H1 (cell line): ENCODE measurements around the gene PHTF1. TPM values are rescaled to one million over a fixed set of nuclear protein-coding genes. Genes with fewer than 3 reads are reported as not detected.
"Not testable (repeated sequence)": the region's sequence is repeated elsewhere in the genome, so short reads cannot be mapped to it uniquely, and the experiment has no call there.

Source experiments
- CTCF ChIA-PET: fragments of 300-600 bp; sonication (Branson Sonifier 250); formaldehyde crosslinking; loops from one replicate; lab custom pipeline; 2021; ENCODE audit not compliant: partially characterized antibody; lab: Charles Lee
- POLR2A ChIA-PET: fragments of 300-600 bp; sonication (Branson Sonifier 250); formaldehyde crosslinking; loops from one replicate; lab custom pipeline; 2021; ENCODE audit warnings: inconsistent platforms; ENCODE audit not compliant: partially characterized antibody; lab: Charles Lee
- DNase-seq, 2 experiments: peaks; one replicate each; pipeline versions ENCODE4 v3.0.0 to v3.0.0-alpha.2; 2010 to 2022; ENCODE audit warnings: low spot score in 2 of 2, low read depth in 1 of 2, mixed read lengths in 1 of 2
- FAIRE-seq: peaks from 2 replicates; lab custom pipeline; 2011; peaks lifted over from hg19 to GRCh38; lab: Jason Lieb, UNC
- H2AFZ ChIP-seq: 2 replicates; pipeline ENCODE4 v1.8.1; 2012; ENCODE audit warnings: low read length, inconsistent platforms
- H2AK5ac ChIP-seq: 2 replicates; pipeline ENCODE4 v1.6.1; 2013; ENCODE audit warnings: low read depth, low read length
- H2BK120ac ChIP-seq: replicated peaks from 2 replicates; pipeline ENCODE3; 2013; ENCODE audit warnings: low read depth, low read length, inconsistent platforms
- H2BK12ac ChIP-seq: 2 replicates; pipeline ENCODE4 v1.6.1; 2013; ENCODE audit warnings: low read depth, low read length
- H2BK15ac ChIP-seq: 2 replicates; pipeline ENCODE4 v1.6.1; 2013; ENCODE audit warnings: low read length
- H2BK20ac ChIP-seq: 2 replicates; pipeline ENCODE4 v1.6.1; 2013; ENCODE audit warnings: low read length
- H2BK5ac ChIP-seq: 2 replicates; pipeline ENCODE4 v1.6.1; 2013; ENCODE audit warnings: low read depth, low read length
- H3K14ac ChIP-seq: 2 replicates; pipeline ENCODE4 v1.6.1; 2013; ENCODE audit warnings: inconsistent platforms; ENCODE audit not compliant: insufficient read length
- H3K18ac ChIP-seq: 2 replicates; pipeline ENCODE4 v1.6.1; 2013; ENCODE audit warnings: low read length; ENCODE audit errors: extremely low read depth
- H3K23ac ChIP-seq: 2 replicates; pipeline ENCODE4 v1.6.1; 2013; ENCODE audit warnings: inconsistent platforms; ENCODE audit not compliant: insufficient read length
- H3K23me2 ChIP-seq: 2 replicates; pipeline ENCODE4 v1.6.1; 2013; ENCODE audit warnings: low read depth, low read length
- H3K27ac ChIP-seq: 2 replicates; pipeline ENCODE4 v1.6.1; 2011; ENCODE audit warnings: low read depth, low read length, inconsistent platforms
- H3K27me3 ChIP-seq, 4 experiments: replicated peaks in 1 of 4; 1 replicate in 1 of 4; 2 replicates in 3 of 4; pipeline versions ENCODE4 v1.6.1 to v1.8.1; 2011 to 2013; ENCODE audit warnings: low read length in 3 of 4, mild to moderate bottlenecking in 3 of 4, inconsistent platforms in 2 of 4, mixed read lengths in 2 of 4, moderate library complexity in 1 of 4; ENCODE audit not compliant: control insufficient read depth in 3 of 4, insufficient read depth in 3 of 4; ENCODE audit errors: extremely low read depth in 1 of 4
- H3K36me3 ChIP-seq, 4 experiments: 2 replicates each; pipeline versions ENCODE4 v1.6.1 to v1.8.1; 2011 to 2013; ENCODE audit warnings: mild to moderate bottlenecking in 4 of 4, low read length in 3 of 4, moderate library complexity in 2 of 4, control low read depth in 1 of 4, inconsistent platforms in 1 of 4; ENCODE audit not compliant: insufficient read depth in 4 of 4, control insufficient read depth in 2 of 4
- H3K4ac ChIP-seq: replicated peaks from 2 replicates; pipeline ENCODE3; 2013; ENCODE audit warnings: low read length, low read depth, mixed read lengths, inconsistent platforms; ENCODE audit not compliant: insufficient read length
- H3K4me1 ChIP-seq, 4 experiments: replicated peaks in 1 of 4; 1 replicate in 1 of 4; 2 replicates in 3 of 4; pipeline versions ENCODE4 v1.6.1 to v1.8.1; 2011 to 2013; ENCODE audit warnings: low read length in 3 of 4, inconsistent platforms in 2 of 4, mixed read lengths in 1 of 4; ENCODE audit not compliant: insufficient read depth in 4 of 4, control insufficient read depth in 3 of 4
- H3K4me2 ChIP-seq, 2 experiments: 2 replicates each; pipeline versions ENCODE4 v1.6.1 to v1.8.1; 2011 to 2013; ENCODE audit warnings: low read depth in 2 of 2, low read length in 2 of 2, control low read depth in 1 of 2, inconsistent platforms in 1 of 2, mild to moderate bottlenecking in 1 of 2; ENCODE audit not compliant: insufficient read depth in 1 of 2
- H3K4me3 ChIP-seq, 4 experiments: fragments of 200-600, 300-600 bp in 1 of 4; sonication (generic), shearing (Covaris generic), sonication (Bioruptor Twin) in 1 of 4; 2 replicates each; pipeline versions ENCODE4 v1.5.1 to v1.8.1; 2011 to 2016; ENCODE audit warnings: low read length in 4 of 4, low read depth in 3 of 4, control low read depth in 2 of 4, inconsistent platforms in 2 of 4, mild to moderate bottlenecking in 2 of 4, mixed read lengths in 1 of 4, moderate library complexity in 1 of 4; ENCODE audit not compliant: insufficient read depth in 2 of 4; ENCODE audit errors: extremely low read depth in 1 of 4
- H3K56ac ChIP-seq: replicated peaks from 2 replicates; pipeline ENCODE3; 2013; ENCODE audit warnings: low read depth, mild to moderate bottlenecking, mixed read lengths, low read length, inconsistent platforms; ENCODE audit not compliant: insufficient read length
- H3K79me1 ChIP-seq: 2 replicates; pipeline ENCODE4 v1.6.1; 2013; ENCODE audit warnings: low read depth, low read length, control low read depth
- H3K79me2 ChIP-seq, 2 experiments: 2 replicates each; pipeline versions ENCODE4 v1.6.1 to v1.8.1; 2012 to 2013; ENCODE audit warnings: low read length in 2 of 2, mild to moderate bottlenecking in 2 of 2, inconsistent platforms in 1 of 2; ENCODE audit not compliant: insufficient read depth in 2 of 2, control insufficient read depth in 1 of 2
- H3K9ac ChIP-seq, 4 experiments: replicated peaks in 1 of 4; 1 replicate in 1 of 4; 2 replicates in 3 of 4; pipeline versions ENCODE4 v1.6.1 to v1.8.1; 2011 to 2013; ENCODE audit warnings: low read depth in 3 of 4, low read length in 3 of 4, control low read depth in 2 of 4, mild to moderate bottlenecking in 2 of 4, moderate library complexity in 2 of 4, inconsistent platforms in 1 of 4; ENCODE audit errors: extremely low read depth in 1 of 4
- H3K9me3 ChIP-seq, 2 experiments: 2 replicates each; pipeline versions ENCODE4 v1.6.1 to v1.8.1; 2012 to 2013; ENCODE audit warnings: mild to moderate bottlenecking in 2 of 2, moderate library complexity in 2 of 2, control low read depth in 1 of 2, inconsistent platforms in 1 of 2, low read depth in 1 of 2, low read length in 1 of 2, mixed read lengths in 1 of 2; ENCODE audit not compliant: insufficient read depth in 2 of 2
- H4K20me1 ChIP-seq, 2 experiments: replicated peaks in 1 of 2; 2 replicates each; pipeline versions ENCODE3 to v1.8.1; 2011 to 2013; ENCODE audit warnings: inconsistent platforms in 2 of 2, low read length in 2 of 2, mild to moderate bottlenecking in 1 of 2; ENCODE audit not compliant: insufficient read depth in 2 of 2, control insufficient read depth in 1 of 2
- H4K5ac ChIP-seq: 2 replicates; pipeline ENCODE4 v1.6.1; 2013; ENCODE audit warnings: low read length, low read depth, mixed read lengths, inconsistent platforms; ENCODE audit not compliant: insufficient read length
- H4K8ac ChIP-seq: 2 replicates; pipeline ENCODE4 v1.8.0; 2013; ENCODE audit warnings: mild to moderate bottlenecking, moderate library complexity, low read length, inconsistent platforms; ENCODE audit not compliant: insufficient read depth; ENCODE audit errors: extremely low read depth
- H4K91ac ChIP-seq: replicated peaks from 2 replicates; pipeline ENCODE3; 2013; ENCODE audit warnings: low read length, mixed read lengths, inconsistent platforms; ENCODE audit not compliant: insufficient read length
- WGBS, 2 experiments: shearing (Covaris generic) in 1 of 2; methylation state at CpG; one replicate each; pipeline versions ENCODE4 v1.1.6 to v1.1.7; 2013 to 2015; ENCODE audit warnings: low lambda C conversion rate in 2 of 2, mixed read lengths in 2 of 2, inconsistent platforms in 1 of 2, low coverage in 1 of 2, missing lambda C conversion rate in 1 of 2; ENCODE audit not compliant: insufficient replicate concordance in 2 of 2, insufficient coverage in 1 of 2, insufficient read length in 1 of 2; ENCODE audit errors: extremely low coverage in 1 of 2, missing lambda C conversion rate in 1 of 2; 5-methylcytosine and 5-hydroxymethylcytosine counted together
- polyA plus RNA-seq, 7 experiments: library from polyadenylated mRNA; depleted of rRNA in 3 of 7; stranded (reverse) in 5 of 7; unstranded in 2 of 7; fragments of >200 nt in 5 of 7; fragments of 200-250 nt in 2 of 7; gene quantifications; 1 replicate in 5 of 7; 2 replicates in 1 of 7; 4 replicates in 1 of 7; pipeline versions ENCODE4 v1.2.1 to v1.2.3, GENCODE V29; 2011 to 2013; ENCODE audit warnings: missing spikeins in 2 of 7, mixed read lengths in 2 of 7
- total RNA-seq: library from RNA; stranded (reverse); fragmentation: NEBNext Ultra II Directional; extraction: Animal tissue kit (Norgen Biotek cat#: 25700); gene quantifications from 2 replicates; pipeline ENCODE4 v1.2.1, GENCODE V29; 2021

Gene PHTF1
- total and polyA plus RNA-seq, 2 of the 8 experiments (the other 6 are each of a cell fraction or from before 2014, with no cell fraction given), result 9.1 to 26.9 TPM

DNA sequence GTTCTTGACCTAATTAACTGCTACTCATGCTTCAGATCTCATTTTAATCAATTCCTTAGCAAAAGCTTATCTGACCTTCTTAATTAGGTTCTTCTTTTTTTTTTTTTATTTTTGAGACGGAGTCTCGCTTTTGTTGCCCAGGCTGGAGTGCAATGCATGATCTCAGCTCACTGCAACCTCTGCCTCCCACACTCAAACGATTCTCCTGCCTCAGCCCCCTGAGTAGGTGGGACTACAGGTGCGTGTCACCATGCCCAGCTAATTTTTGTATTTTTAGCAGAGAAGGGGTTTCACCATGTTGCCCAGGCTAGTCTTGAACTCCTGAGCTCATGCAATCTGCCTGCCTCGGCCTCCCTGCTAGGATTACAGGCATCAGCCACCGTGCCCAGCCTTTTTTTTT, 6.0 kb downstream of the PHTF1 start:
- H3K79me2 ChIP-seq, H2AFZ ChIP-seq, H2BK120ac ChIP-seq, H2BK20ac ChIP-seq, H2BK12ac ChIP-seq, H3K4me1 ChIP-seq, DNase-seq, H3K4me3 ChIP-seq, H3K4ac ChIP-seq, H3K14ac ChIP-seq, H3K18ac ChIP-seq, H4K8ac ChIP-seq, H3K4me2 ChIP-seq, H2BK15ac ChIP-seq, H2BK5ac ChIP-seq, H3K9ac ChIP-seq, H3K27me3 ChIP-seq, H3K23ac ChIP-seq, H3K56ac ChIP-seq, H3K23me2 ChIP-seq, H3K79me1 ChIP-seq, H4K20me1 ChIP-seq, H3K9me3 ChIP-seq, H4K5ac ChIP-seq, H4K91ac ChIP-seq, FAIRE-seq, H2AK5ac ChIP-seq, H3K27ac ChIP-seq: not testable (repeated sequence)
- ChIA-PET CTCF (interaction anchor here (0.6 to 1.2 kb wide), 2 partner anchors 10 to 800 kb away, joined by 3 to 4 read pairs; no protein-coding TSS in a partner anchor), POLR2A (interaction anchor here (1.2 kb wide), 1 partner anchor 59 kb away, joined by 3 read pairs; the partner anchor contains the start of gene RSBN1)
- WGBS, 2 experiments, result 100% methylated on average over 4 of the region's 6 CpGs; no CpG with 5 or more reads in 1 of the 2 experiments
- H3K36me3 ChIP-seq, result peaks cover 0 to 13% (median 1%) of the 10 kb centered on the region in 4 experiments; a peak in 1 of 8 replicates
